Endothelial cell of umbilical vein (primary cell): ENCODE results near the gene C10orf105.

Experiments
- EZH2 ChIP-seq: IDR thresholded peaks from 2 replicates; pipeline ENCODE4 v1.6.1; 2012; ENCODE audit warnings: borderline replicate concordance, low read depth, mild to moderate bottlenecking, moderate library complexity, low read length, inconsistent platforms; ENCODE audit not compliant: severe bottlenecking
- FOS ChIP-seq: IDR thresholded peaks from 2 replicates; pipeline ENCODE4 v1.6.1; 2011; ENCODE audit warnings: mild to moderate bottlenecking, low read length, moderate library complexity, borderline replicate concordance; ENCODE audit not compliant: insufficient read depth
- JUN ChIP-seq: IDR thresholded peaks from 2 replicates; pipeline ENCODE4 v1.6.1; 2011; ENCODE audit warnings: borderline replicate concordance, low read depth; ENCODE audit not compliant: insufficient read length, insufficient read depth
- MYC ChIP-seq: IDR thresholded peaks from one replicate; pipeline ENCODE4 v1.6.1; 2011; ENCODE audit warnings: mild to moderate bottlenecking, low read depth, low read length
- POLR2A ChIP-seq: IDR thresholded peaks from 2 replicates; pipeline ENCODE4 v1.6.1; 2012; ENCODE audit warnings: low read depth, mild to moderate bottlenecking, control low read depth, low read length
- POLR2AphosphoS5 ChIP-seq: IDR thresholded peaks from 2 replicates; pipeline ENCODE4 v1.6.1; 2012; ENCODE audit warnings: low read depth, mild to moderate bottlenecking, control low read depth, low read length, moderate library complexity; ENCODE audit not compliant: insufficient read depth
- TF ChIP-seq, protein P1 (sequence below), 2 donors: IDR thresholded peaks; 1 replicate in 1 of 2; 2 replicates in 1 of 2; pipeline ENCODE4 v1.5.1; 2011; ENCODE audit warnings: low read length in 2 of 2, mild to moderate bottlenecking in 2 of 2, moderate library complexity in 2 of 2, control low read depth in 1 of 2, inconsistent platforms in 1 of 2, low read depth in 1 of 2; ENCODE audit not compliant: insufficient read depth in 1 of 2; ENCODE audit errors: extremely low read depth in 1 of 2
- TF ChIP-seq, protein P2 (sequence below): IDR thresholded peaks from 2 replicates; pipeline ENCODE4 v1.6.1; 2011; ENCODE audit not compliant: insufficient read depth, insufficient read length

DNA sequence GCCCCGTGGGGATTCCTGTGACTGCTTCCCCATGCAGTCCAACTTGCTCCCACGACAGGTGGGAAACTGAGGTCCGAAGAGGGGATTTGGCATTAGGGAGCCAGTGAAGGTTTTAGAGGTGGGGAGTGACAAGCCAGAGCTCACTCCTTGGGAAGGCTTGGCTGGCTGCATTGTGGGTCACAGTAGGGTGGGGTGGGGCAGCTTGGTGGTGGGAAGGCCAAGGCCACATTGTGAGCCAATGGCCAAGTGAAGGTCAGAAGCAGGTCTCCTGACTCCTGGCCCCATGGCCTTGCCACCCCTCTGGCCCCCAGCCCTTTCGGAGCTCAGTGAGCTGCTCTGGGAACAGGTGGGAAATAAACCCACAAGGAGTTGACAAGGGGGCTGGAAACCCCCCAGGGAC lies 2.5 kb downstream of the C10orf105 start:
- TF ChIP-seq, protein P1, sequence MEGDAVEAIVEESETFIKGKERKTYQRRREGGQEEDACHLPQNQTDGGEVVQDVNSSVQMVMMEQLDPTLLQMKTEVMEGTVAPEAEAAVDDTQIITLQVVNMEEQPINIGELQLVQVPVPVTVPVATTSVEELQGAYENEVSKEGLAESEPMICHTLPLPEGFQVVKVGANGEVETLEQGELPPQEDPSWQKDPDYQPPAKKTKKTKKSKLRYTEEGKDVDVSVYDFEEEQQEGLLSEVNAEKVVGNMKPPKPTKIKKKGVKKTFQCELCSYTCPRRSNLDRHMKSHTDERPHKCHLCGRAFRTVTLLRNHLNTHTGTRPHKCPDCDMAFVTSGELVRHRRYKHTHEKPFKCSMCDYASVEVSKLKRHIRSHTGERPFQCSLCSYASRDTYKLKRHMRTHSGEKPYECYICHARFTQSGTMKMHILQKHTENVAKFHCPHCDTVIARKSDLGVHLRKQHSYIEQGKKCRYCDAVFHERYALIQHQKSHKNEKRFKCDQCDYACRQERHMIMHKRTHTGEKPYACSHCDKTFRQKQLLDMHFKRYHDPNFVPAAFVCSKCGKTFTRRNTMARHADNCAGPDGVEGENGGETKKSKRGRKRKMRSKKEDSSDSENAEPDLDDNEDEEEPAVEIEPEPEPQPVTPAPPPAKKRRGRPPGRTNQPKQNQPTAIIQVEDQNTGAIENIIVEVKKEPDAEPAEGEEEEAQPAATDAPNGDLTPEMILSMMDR (IDR thresholded peaks at IDR 0.05; ENCODE audit: extremely low read depth in 1 of 2, insufficient read depth in 1 of 2, low read depth in 1 of 2, low read length in 2 of 2): no peak
- TF ChIP-seq POLR2A: no peak
- TF ChIP-seq EZH2: no peak
- TF ChIP-seq POLR2AphosphoS5: no peak
- no peak for TF ChIP-seq JUN
- TF ChIP-seq, protein P2, sequence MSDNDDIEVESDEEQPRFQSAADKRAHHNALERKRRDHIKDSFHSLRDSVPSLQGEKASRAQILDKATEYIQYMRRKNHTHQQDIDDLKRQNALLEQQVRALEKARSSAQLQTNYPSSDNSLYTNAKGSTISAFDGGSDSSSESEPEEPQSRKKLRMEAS: no peak
- TF ChIP-seq FOS: no peak
- no peak for TF ChIP-seq MYC
